Measurements from ENCODE around the gene PPAT.
"Not testable (repeated sequence)": the region's sequence is repeated elsewhere in the genome, so short reads cannot be mapped to it uniquely, and the experiment has no call there.

The PPAT gene

GRCh38 chr4:56374956-56375355 is 60.5 kb downstream of the PPAT start:
- DNase-seq = no peak

GRCh38 chr4:56372774-56373173 is 62.6 kb downstream of the PPAT start:
- DNase-seq = no peak

- DNase-seq = no peak
Measured at GRCh38 chr4:56371426-56372220, 63.8 kb downstream of the PPAT start.

- DNase-seq = no peak
Measured at GRCh38 chr4:56370377-56370776, 65.0 kb downstream of the PPAT start.

GRCh38 chr4:56362981-56363380 is 72.4 kb downstream of the PPAT start:
- DNase-seq = not testable (repeated sequence)

GRCh38 chr4:56360071-56360470 is 75.3 kb downstream of the PPAT start:
- DNase-seq = no peak

GRCh38 chr4:56356650-56357049 is 78.8 kb downstream of the PPAT start:
- no peak for DNase-seq

- DNase-seq = no peak
Measured at GRCh38 chr4:56348576-56348975, 86.8 kb downstream of the PPAT start.

- no peak for DNase-seq
Measured at GRCh38 chr4:56345458-56345857, 90.0 kb downstream of the PPAT start.

All from DMS79 treated with DMSO at 0.1 percent for 48 hours (cell line).